ENCODE data around the gene MRPL54.

DNA sequence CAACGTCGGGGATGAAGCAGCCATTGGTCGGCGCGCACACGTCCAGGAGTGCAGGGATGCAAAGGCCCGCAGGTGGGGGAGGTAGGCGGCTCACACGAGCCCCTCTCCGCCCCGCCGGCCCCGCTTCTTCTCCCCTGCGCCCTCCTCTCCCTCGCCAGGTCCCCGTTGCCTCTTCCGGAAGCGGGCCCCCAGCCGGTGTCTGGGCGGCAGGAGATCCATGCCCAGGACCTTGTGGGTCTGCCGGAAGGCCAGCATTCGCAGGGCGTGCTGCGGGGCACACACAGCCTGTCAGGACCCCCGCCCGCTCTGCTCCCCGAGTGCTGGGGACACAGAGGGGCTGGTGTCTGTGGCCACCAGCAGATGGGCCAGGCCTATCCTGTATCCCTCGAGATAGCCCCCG lies 43.4 kb downstream of the MRPL54 start:
- TF ChIP-seq, protein P1, sequence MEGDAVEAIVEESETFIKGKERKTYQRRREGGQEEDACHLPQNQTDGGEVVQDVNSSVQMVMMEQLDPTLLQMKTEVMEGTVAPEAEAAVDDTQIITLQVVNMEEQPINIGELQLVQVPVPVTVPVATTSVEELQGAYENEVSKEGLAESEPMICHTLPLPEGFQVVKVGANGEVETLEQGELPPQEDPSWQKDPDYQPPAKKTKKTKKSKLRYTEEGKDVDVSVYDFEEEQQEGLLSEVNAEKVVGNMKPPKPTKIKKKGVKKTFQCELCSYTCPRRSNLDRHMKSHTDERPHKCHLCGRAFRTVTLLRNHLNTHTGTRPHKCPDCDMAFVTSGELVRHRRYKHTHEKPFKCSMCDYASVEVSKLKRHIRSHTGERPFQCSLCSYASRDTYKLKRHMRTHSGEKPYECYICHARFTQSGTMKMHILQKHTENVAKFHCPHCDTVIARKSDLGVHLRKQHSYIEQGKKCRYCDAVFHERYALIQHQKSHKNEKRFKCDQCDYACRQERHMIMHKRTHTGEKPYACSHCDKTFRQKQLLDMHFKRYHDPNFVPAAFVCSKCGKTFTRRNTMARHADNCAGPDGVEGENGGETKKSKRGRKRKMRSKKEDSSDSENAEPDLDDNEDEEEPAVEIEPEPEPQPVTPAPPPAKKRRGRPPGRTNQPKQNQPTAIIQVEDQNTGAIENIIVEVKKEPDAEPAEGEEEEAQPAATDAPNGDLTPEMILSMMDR (conservative IDR thresholded peaks at IDR 0.05; ENCODE audit: low read length) = no peak
- no peak for TF ChIP-seq EZH2phosphoT487 (IDR thresholded peaks at IDR 0.05; ENCODE audit: borderline replicate concordance)

Data from Loucy (cell line).